Measurements from ENCODE around the gene TCEAL3. TPM values are rescaled to one million over a fixed set of nuclear protein-coding genes. Genes with fewer than 3 reads are reported as not detected.

TCEAL3 gene
- total and polyA plus RNA-seq, 9 of the 15 experiments (the other 6 are each of a cell fraction or from before 2014, with no cell fraction given), result not detected

- TF ChIP-seq, protein P1, sequence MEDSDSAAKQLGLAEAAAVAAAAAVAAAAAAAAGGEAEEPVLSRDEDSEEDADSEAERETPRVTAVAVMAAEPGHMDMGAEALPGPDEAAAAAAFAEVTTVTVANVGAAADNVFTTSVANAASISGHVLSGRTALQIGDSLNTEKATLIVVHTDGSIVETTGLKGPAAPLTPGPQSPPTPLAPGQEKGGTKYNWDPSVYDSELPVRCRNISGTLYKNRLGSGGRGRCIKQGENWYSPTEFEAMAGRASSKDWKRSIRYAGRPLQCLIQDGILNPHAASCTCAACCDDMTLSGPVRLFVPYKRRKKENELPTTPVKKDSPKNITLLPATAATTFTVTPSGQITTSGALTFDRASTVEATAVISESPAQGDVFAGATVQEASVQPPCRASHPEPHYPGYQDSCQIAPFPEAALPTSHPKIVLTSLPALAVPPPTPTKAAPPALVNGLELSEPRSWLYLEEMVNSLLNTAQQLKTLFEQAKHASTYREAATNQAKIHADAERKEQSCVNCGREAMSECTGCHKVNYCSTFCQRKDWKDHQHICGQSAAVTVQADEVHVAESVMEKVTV (CRISPR knock-in tag; IDR thresholded peaks at IDR 0.05), result no peak
- TF ChIP-seq NFATC3 (IDR thresholded peaks at IDR 0.05) (no peak), CHCHD3 (CRISPR knock-in tag; IDR thresholded peaks at IDR 0.05) (no peak), SMAD2 (IDR thresholded peaks at IDR 0.05; ENCODE audit: low read depth, low read length) (no peak), HNRNPUL1 (IDR thresholded peaks at IDR 0.05; ENCODE audit: low read length) (no peak), ZNF511 (CRISPR knock-in tag; IDR thresholded peaks at IDR 0.05) (no peak), ZNF23 (CRISPR knock-in tag; IDR thresholded peaks at IDR 0.05) (no peak), ATF7 (IDR thresholded peaks at IDR 0.05) (no peak)
Measured at GRCh38 chrX:103630171-103630511, 22.4 kb downstream of the TCEAL3 start (continued).

DNA sequence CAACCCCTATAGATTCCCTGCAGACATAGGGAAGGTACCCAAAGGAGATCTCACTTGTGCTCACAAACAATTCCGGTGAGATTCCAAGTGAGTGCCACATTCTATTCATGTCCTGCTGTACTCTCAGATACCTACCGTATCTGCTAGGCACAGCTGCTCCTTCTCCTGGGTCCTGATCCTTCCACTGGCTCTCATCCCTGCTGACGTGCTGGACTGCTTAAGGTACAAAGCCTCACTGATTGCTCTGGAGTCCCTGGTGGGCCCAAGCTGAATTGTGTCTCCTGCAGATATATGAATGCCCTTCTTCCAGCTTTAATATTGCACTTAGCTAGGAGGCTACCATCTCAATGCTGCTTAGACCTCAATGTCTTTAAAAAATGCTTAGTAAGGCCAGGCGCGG is 23.4 kb downstream of the TCEAL3 start:
- DNase-seq (ENCODE audit: extremely low read depth in 1 of 4, low spot score in 3 of 4) (no peak), FAIRE-seq (no peak), ATAC-seq (no peak)
- Histone ChIP-seq H3K9me3 (replicated peaks; ENCODE audit: control insufficient read depth, insufficient read depth, low read depth, low read length) (no peaks in the 10 kb centered on the region), H3K36me3 (ENCODE audit: control insufficient read depth, insufficient read depth, low read length) (no peaks in the 10 kb centered on the region), H3K9ac (ENCODE audit: insufficient read depth in 1 of 2, low read depth in 2 of 2, low read length in 2 of 2) (no peak overlapping the region), H3K4me1 (replicated peaks in 1 of 2; ENCODE audit: control insufficient read depth in 2 of 2, insufficient read depth in 2 of 2, low read length in 2 of 2) (peaks cover 0 to 5% of the 10 kb centered on the region in 2 experiments; a peak in 3 of 5 replicates), H3K27ac (ENCODE audit: extremely low read depth, low read depth, low read length) (no peak overlapping the region), H3K27me3 (ENCODE audit: control insufficient read depth in 2 of 2, insufficient read depth in 2 of 2, low read length in 2 of 2) (no peaks in the 10 kb centered on the region), H3K9me1 (ENCODE audit: control insufficient read depth, insufficient read depth, low read length) (no peaks in the 10 kb centered on the region), H3K4me2 (ENCODE audit: insufficient read depth, low read length) (no peak overlapping the region), H2AFZ (ENCODE audit: low read depth, low read length) (no peak overlapping the region), H4K20me1 (replicated peaks; ENCODE audit: control insufficient read depth, insufficient read depth, low read length) (no peaks in the 10 kb centered on the region), H3K79me2 (ENCODE audit: control insufficient read depth, insufficient read depth, low read length) (no peaks in the 10 kb centered on the region), H3K4me3 (no peak overlapping the region)
- intact Hi-C loops (cut with micrococcal nuclease) (no loop called here), in situ Hi-C loops (cut with MboI) (no loop called here)
- BruUV-seq (replicated peaks), result no TSS peak
- ChIA-PET POLR2A (interaction anchor here (0.9 kb wide), 1 partner anchor 15 kb away, joined by 4 read pairs; no protein-coding TSS in a partner anchor), CTCF (ENCODE audit: low intra/inter-chr PET ratio) (no interaction called here)
- 53% methylated on average over 5 of the region's 5 CpGs for WGBS (ENCODE audit: insufficient coverage, low coverage, missing lambda C conversion rate)
- no peak for TF ChIP-seq TOE1 (IDR thresholded peaks at IDR 0.05; ENCODE audit: borderline replicate concordance)
- TF ChIP-seq TOE1 (CRISPR knock-in tag; IDR thresholded peaks at IDR 0.05; ENCODE audit: borderline replicate concordance, low read depth), result no peak
- no peak for TF ChIP-seq KAT2B (IDR thresholded peaks at IDR 0.05; ENCODE audit: low read depth, low read length)
- TF ChIP-seq ZNF175 (CRISPR knock-in tag; IDR thresholded peaks at IDR 0.05; ENCODE audit: low read depth), result no peak
- no peak for TF ChIP-seq ZNF707 (CRISPR knock-in tag; conservative IDR thresholded peaks at IDR 0.05)
- no peak for TF ChIP-seq ZNF766 (CRISPR knock-in tag; conservative IDR thresholded peaks at IDR 0.05)
- TF ChIP-seq ZBTB1 (CRISPR knock-in tag; IDR thresholded peaks at IDR 0.05; ENCODE audit: borderline replicate concordance, low read depth), result no peak
- TF ChIP-seq, protein P2, sequence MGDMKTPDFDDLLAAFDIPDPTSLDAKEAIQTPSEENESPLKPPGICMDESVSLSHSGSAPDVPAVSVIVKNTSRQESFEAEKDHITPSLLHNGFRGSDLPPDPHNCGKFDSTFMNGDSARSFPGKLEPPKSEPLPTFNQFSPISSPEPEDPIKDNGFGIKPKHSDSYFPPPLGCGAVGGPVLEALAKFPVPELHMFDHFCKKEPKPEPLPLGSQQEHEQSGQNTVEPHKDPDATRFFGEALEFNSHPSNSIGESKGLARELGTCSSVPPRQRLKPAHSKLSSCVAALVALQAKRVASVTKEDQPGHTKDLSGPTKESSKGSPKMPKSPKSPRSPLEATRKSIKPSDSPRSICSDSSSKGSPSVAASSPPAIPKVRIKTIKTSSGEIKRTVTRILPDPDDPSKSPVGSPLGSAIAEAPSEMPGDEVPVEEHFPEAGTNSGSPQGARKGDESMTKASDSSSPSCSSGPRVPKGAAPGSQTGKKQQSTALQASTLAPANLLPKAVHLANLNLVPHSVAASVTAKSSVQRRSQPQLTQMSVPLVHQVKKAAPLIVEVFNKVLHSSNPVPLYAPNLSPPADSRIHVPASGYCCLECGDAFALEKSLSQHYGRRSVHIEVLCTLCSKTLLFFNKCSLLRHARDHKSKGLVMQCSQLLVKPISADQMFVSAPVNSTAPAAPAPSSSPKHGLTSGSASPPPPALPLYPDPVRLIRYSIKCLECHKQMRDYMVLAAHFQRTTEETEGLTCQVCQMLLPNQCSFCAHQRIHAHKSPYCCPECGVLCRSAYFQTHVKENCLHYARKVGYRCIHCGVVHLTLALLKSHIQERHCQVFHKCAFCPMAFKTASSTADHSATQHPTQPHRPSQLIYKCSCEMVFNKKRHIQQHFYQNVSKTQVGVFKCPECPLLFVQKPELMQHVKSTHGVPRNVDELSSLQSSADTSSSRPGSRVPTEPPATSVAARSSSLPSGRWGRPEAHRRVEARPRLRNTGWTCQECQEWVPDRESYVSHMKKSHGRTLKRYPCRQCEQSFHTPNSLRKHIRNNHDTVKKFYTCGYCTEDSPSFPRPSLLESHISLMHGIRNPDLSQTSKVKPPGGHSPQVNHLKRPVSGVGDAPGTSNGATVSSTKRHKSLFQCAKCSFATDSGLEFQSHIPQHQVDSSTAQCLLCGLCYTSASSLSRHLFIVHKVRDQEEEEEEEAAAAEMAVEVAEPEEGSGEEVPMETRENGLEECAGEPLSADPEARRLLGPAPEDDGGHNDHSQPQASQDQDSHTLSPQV (IDR thresholded peaks at IDR 0.05), result no peak
- no peak for TF ChIP-seq KLF16 (IDR thresholded peaks at IDR 0.05)
